NB4 (cell line): ENCODE data around the gene CEBPB.

Experiments
- DNase-seq: peaks from one replicate; pipeline ENCODE4 v3.0.0; 2010; ENCODE audit warnings: low read depth
- H3K4me3 ChIP-seq: one replicate; pipeline ENCODE4 v1.5.1; 2011; ENCODE audit warnings: mild to moderate bottlenecking, low read depth, low read length, moderate library complexity
- MYC ChIP-seq: IDR thresholded peaks from 2 replicates; pipeline ENCODE4 v1.6.1; 2011; ENCODE audit warnings: low read depth, low read length
- POLR2A ChIP-seq: IDR thresholded peaks from 2 replicates; pipeline ENCODE4 v1.6.1; 2011; ENCODE audit warnings: mild to moderate bottlenecking; ENCODE audit not compliant: insufficient read length; ENCODE audit errors: extremely low read depth
- TF ChIP-seq, protein P1 (sequence below): IDR thresholded peaks from 2 replicates; pipeline ENCODE4 v1.6.1; 2011; ENCODE audit warnings: low read depth, low read length
- TF ChIP-seq, protein P2 (sequence below): IDR thresholded peaks from one replicate; pipeline ENCODE4 v1.5.1; 2012; ENCODE audit warnings: low read depth, low read length

The CEBPB gene

DNA sequence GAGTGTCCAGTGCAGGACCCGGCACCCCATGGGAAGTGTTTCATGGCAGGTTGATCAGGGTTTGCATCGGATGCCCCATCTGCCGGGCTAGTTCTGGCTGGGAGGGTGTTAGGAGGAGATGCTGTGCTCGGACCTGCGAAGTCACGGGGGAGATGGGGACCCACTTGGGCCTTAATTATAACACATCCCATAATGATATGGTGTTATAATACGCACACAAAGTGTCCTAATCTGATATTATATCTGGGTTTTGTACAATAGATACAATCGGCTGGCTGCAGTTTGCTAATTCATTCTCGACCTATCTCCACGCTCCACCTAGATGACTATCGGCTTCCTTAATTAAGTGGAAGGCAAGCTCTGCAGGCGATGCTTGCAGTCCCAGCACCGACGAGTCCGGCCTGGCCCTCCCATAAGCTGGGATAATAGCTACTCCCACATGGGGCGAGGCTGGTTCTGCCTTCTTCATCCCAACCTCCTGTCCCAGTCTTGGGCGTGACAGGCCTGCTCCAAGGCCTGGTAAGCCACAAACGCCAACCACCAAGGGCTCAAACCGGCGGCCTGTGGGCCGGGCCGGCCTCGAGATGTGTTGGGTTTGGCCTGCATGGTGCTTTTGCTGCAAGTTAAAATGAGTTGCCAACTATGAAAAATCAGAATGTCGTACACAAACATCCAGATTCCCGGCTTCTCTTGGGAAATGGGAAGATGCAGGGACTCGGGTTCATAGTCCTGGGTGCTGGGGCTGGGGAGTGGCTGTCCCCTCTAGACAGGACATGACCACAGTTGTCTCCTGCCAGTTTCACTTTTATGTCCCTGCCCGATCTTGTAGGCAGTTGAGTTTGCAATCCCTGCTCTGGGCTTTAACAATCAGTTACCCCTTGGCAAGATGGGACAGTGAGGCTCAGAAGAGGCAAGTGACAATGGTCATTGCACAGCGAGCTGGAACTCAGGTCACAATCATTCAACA is 32.7 kb downstream of the CEBPB start:
- no peak for DNase-seq
- no peak overlapping the region for H3K4me3 ChIP-seq
- no peak for TF ChIP-seq MYC
- TF ChIP-seq, protein P1, sequence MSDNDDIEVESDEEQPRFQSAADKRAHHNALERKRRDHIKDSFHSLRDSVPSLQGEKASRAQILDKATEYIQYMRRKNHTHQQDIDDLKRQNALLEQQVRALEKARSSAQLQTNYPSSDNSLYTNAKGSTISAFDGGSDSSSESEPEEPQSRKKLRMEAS, result no peak
- no peak for TF ChIP-seq POLR2A
- TF ChIP-seq, protein P2, sequence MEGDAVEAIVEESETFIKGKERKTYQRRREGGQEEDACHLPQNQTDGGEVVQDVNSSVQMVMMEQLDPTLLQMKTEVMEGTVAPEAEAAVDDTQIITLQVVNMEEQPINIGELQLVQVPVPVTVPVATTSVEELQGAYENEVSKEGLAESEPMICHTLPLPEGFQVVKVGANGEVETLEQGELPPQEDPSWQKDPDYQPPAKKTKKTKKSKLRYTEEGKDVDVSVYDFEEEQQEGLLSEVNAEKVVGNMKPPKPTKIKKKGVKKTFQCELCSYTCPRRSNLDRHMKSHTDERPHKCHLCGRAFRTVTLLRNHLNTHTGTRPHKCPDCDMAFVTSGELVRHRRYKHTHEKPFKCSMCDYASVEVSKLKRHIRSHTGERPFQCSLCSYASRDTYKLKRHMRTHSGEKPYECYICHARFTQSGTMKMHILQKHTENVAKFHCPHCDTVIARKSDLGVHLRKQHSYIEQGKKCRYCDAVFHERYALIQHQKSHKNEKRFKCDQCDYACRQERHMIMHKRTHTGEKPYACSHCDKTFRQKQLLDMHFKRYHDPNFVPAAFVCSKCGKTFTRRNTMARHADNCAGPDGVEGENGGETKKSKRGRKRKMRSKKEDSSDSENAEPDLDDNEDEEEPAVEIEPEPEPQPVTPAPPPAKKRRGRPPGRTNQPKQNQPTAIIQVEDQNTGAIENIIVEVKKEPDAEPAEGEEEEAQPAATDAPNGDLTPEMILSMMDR, result no peak

DNA sequence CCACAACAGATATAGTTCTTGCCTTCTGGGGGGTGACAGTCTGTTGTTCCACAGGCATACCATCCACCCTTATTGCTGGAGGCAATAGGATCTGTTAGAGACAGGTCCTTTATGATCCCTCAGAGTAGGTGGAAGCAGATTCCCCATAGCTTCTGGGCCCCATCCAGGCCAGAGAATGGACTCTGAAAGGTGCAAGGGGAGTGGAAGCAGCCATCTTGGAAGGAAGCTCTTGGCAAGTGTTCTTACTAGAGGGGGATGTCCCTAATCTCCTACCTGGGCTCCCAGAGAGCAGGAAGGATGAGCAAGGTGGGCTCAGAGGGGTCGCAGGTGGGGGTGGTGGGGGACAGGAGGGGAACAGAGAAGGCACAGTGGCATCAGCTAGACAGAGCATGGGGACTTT is 33.4 kb downstream of the CEBPB start:
- no peak for DNase-seq
- TF ChIP-seq, protein P1, result no peak
- TF ChIP-seq POLR2A, result no peak
- TF ChIP-seq, protein P2, result no peak
- no peak for TF ChIP-seq MYC
- H3K4me3 ChIP-seq, result no peak overlapping the region

DNA sequence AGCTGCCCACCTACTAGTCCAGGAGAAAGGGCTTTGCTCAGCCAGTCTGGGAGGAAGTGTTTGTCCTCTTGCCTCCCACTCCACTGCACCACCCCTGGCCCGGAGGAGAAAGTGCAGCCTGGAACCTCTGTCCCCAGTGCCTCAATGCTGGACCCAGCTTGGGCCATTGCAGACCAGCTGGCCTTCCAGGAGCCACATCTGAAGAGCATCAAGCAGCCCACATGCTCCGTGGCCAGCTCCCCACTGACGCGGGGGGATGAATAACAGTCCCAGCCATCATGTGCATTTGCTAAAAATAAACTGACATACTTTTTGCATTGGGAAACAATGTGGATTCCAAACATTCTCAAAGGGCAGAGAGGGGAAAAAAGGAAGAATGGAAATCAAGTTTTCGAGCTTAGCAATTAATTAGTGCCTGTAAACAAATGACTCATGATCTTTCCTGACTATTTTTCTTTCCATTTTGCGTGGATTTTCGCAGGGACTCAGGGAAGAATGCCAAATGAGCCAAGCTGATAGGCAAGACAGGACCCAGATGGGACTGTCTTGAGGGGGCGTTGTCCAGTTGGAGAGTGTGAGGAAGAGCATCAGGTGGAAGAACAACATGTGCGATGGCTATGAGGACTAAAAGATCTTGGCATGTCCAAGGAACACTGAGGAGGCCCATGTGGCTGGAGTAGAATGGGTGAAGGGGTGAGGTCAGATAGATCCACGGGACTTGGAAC is 34.1 kb downstream of the CEBPB start:
- TF ChIP-seq, protein P1, result 0 out of 2 replicates have a peak, but pooled peaks have one; percentile 13
- TF ChIP-seq MYC (no peak), POLR2A (no peak)
- TF ChIP-seq, protein P2, result peak; percentile 35
- DNase-seq, result peak; percentile 44
- H3K4me3 ChIP-seq, result no peak overlapping the region

DNA sequence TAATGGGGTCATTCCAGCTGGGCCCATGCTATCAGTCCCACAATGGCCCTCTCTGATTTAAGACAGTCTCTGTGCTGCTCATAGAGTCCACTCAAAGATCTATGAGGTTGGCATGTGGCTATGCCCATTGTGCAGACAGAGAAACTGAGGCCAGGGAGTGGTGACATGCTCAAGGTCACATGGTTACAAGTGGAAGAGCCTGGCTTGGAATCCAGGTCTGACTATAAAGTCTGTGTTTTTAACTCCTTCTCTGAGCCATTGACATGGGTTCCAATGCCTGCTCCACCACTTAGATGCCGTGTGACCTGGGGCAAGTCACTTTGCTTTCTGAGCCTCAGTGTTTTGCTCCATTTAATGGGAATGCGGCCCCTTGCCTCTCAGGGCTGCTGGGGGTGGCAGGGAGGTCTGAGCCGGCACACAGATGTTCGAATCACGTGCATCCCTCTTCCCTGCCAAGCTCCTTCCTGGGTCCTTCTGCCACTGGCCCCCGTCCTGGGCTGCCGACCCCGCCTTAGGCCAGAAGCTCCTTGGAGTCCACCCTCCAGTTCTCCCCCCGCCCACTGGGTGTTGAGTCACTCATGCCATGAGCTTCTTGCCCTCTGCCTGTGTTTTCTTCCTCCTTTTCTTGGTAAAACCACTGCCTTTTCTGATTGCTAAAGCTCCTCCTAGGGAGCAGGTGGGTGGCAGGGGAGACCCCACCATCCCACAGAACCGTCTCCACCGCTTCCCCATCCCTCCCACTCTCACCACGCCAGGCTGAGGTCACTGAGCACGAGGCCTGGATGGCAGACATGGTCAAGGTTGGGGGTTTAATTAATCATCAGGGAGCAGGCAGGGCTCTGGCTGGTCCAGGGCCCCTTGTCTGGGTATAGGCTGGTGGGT is 35.7 kb downstream of the CEBPB start:
- no peak overlapping the region for H3K4me3 ChIP-seq
- peak; percentile 87 for DNase-seq
- TF ChIP-seq, protein P2, result no peak
- no peak for TF ChIP-seq POLR2A
- peak; percentile 69 for TF ChIP-seq MYC
- TF ChIP-seq, protein P1, result peak; percentile 54

DNA sequence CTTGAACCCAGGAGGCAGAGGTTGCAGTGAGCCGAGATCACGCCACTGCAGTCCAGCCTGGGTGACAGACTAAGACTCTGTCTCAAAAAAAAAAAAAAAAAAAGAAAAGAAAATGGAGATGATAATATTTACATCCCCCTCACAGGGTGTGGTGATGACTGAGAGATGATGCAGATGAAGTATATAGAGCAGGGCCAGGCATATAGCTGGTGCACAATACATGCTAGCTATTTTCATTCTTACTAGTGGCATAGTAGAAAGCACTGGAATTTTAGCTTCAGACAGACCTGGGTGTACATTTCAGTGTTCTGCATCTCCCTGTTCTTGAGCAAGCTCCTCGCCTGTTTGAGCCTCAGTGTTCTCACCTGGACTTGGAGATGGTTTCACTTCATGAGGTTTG is 36.9 kb downstream of the CEBPB start:
- no peak for DNase-seq
- TF ChIP-seq POLR2A, result no peak
- TF ChIP-seq, protein P1, result no peak
- no peak for TF ChIP-seq MYC
- TF ChIP-seq, protein P2, result no peak
- H3K4me3 ChIP-seq, result no peak overlapping the region
